HG03097 (cell line): ENCODE measurements around the gene PYURF.
"Not testable (repeated sequence)": the region's sequence is repeated elsewhere in the genome, so short reads cannot be mapped to it uniquely, and the experiment has no call there.

Experiments
- ATAC-seq: cut with Tn5 transposase; IDR thresholded peaks from one replicate; pipeline ENCODE4 v1.9.1; 2021; ENCODE audit not compliant: unreplicated experiment, low FRiP score

PYURF gene, protein sequence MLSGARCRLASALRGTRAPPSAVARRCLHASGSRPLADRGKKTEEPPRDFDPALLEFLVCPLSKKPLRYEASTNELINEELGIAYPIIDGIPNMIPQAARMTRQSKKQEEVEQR

DNA sequence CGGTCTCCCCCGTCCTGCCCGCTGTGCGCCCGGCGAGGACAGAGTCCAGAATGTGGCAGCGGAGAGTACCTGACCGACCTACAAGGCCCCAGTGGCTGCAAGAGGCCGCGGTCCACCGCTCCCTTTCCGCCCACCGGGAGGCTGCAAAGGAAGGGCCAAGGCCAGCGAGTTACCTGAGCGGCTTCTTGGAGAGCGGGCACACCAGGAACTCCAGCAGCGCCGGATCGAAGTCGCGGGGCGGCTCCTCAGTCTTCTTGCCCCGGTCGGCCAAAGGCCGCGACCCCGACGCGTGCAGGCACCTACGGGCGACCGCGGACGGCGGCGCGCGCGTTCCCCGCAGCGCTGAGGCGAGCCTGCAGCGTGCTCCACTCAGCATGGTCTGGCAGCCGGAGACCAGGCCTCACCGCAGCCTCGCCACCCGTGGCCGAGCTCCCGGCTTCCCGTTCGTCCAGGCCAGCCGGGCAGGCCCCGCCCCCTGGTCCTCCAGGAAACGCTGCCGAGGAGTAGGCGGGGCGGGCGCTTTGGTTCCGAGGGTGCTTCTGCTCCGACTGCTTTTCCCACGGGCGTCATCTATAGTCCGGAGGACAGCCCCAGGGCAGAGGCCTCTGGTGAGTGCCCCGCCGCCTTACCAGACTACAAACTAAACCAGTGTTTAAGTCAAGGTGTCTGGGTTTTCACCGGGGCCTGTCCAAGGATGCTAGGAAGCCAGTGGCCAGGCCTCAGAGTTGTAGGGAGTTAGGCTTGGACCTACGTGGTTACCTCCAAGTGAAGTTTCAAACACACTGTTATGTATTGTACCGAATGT lies at the start of gene PYURF:
TSS of gene PYURF (minus strand) at position 452 of the 805 bp plus-strand sequence. CDS start at position 376, 76 bp downstream.
- ATAC-seq: peak; percentile 87

DNA sequence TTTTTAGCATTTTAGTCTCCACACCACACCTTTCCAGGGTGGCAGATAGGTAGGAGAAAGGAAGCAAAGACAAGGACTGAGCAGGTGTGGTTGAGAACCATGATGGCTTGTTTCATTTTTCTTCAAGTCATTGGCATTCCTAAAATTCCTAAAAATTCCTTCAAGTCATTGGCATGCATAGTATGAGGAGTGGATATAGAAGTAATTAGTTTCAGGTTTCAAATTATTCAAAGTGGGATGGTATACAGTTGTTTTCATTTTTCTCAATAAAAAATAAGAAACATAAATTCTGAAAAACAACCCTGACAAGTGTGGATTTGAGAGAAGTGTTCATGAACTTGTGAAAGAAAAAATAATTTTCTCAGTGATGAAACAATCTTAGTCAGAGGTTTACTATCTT lies 46.4 kb upstream of the PYURF start:
- ATAC-seq: no peak

DNA sequence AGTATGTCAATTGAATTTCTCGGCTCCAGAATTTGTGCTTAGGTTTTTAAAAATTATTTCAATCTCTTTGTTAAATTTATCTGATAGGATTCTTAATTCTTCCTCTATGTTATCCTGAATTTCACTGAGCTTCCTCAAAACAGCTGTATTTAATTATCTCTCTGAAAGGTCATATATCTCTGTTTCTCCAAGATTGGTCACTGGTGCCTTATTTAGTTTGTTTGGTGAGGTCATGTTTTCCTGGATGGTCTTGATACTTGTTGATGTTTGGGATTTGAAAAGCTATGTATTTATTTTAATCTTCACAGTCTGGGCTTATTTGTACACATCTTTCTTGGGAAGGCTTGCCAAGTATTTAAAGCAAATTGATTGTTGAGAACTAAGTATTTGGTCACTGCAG lies 44.0 kb upstream of the PYURF start:
- no peak for ATAC-seq

DNA sequence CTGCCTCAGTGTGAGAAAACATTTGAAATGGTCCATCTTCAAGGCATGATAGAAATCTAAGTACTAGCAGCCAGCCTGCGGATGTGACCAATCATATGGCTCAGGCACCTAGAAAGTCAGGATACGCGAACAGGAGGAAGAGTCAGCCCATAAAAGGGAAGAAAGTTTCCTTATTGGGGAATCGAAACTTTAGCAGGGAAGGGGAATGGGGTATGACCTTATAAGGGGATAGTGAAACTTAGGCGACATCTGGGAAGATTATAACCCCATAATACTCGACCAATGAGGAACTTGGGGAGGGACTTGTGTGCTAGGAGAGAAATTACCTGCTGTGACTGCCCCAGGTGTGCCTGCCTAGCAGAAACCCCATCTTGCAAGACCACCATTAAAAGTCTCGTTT lies 26.2 kb upstream of the PYURF start:
- no peak for ATAC-seq

DNA sequence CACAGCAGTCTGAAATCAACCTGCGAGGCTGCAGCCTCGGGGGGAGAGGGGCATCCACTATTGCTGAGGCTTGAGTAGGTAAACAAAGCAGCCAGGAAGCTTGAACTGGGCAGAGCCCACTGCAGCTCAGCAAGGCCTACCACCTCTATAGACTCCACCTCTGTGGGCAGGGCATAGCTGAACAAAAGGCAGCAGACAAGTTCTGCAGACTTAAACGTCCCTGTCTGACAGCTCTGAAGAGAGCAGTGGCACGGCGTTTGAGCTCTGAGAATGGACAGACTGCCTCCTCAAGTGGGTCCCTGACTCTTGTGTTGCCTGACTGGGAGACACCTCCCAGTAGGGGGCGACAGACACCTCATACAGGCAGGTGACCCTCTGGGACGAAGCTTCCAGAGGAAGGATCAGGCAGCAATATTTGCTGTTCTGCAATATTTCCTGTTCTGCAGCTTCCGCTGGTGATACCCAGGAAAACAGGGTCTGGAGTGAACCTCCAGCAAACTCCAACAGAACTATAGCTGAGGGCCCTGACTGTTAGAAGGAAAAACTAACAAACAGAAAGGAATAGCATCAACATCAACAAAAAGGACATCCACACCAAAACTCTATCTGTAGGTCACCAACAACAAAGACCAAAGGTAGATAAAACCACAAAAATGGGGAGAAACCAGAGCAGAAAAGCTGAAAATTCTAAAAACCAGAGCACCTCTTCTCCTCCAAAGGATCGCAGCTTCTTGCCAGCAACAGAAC lies 15.9 kb upstream of the PYURF start:
- not testable (repeated sequence) for ATAC-seq

DNA sequence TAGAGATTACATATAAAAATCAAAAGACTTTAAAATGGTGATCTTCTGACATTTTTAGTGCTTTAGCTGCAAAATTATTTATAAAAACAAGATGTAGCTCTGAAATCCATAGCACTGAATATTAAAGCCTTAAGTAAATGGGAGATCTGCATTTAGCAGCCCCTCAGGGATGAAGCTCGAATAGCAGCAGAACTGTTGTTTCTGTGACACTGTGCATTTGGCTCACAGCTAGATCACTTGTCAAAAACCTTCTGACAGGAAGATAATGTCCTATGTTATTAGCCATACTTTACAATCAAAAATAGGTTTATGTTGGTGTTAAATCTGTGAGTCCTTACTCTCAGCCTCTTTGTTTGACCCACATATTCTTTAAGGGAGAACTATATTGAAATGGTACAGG lies 14.1 kb upstream of the PYURF start:
- no peak for ATAC-seq

DNA sequence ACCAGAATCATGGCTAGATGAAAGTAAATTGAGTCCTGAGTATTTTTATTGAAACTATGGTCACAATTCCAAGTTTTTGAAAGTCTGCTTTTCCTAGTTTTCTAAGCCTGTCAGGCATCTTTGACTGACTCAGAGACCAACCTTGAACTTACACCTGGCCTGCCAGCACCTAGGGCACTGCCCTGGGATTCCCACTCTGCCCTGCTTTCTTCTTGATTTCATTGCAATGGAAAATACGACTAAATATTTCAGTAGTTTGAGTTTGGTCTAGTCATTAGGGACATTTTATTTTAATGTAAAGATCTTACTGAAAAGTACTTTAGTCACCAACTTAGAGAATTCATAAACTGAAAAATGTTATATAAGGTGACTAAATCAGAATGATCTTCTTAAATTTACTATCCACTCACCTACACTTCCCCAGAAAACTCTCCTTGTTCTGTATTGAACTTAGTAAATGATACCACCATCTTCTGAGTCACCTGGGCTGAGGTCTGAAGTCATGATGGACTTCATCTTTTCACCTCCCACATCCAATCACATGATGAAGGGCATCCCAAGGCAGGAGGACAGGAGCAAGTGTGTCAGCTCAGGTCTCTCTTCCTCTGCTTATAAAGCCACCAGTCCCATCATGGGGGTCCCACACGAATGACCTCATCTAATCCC lies 11.6 kb upstream of the PYURF start:
- ATAC-seq: no peak

DNA sequence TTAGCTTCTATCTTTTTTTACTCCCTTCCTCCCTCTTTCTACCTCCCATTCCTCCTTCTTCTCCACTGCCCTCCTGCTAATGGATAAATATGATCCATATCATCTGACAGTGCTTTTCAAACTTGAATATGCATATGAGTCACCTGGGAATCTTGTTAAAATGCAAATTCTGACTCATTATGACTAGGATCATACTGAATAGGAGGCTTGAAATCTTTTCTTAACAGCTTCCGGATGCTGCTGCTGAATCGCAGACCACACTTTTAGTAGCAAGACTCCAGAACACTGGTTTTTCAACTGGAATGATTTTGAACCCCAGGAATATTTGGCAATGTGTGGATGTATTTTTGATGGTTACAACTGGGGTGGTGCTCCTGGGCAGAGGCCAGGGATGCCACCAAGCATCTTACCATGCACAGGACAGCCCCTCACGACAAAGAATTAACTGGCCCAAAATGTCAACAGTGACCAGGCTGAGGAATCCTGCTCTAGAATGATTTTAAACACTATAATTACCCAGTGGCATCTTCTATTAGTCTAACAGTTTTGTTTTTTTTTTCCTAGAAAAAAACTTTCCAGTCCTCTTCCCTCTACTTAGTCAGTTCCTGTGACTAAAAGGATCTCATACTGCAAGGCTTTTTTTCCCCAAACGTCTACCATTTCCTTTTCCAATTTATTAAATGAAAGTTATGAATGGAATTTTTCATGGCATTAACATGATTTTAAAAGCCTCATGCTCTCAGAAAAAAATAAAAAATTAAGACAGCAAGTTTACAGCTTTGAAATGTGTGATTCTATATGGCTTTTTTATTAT lies 10.6 kb upstream of the PYURF start:
- ATAC-seq: no peak

DNA sequence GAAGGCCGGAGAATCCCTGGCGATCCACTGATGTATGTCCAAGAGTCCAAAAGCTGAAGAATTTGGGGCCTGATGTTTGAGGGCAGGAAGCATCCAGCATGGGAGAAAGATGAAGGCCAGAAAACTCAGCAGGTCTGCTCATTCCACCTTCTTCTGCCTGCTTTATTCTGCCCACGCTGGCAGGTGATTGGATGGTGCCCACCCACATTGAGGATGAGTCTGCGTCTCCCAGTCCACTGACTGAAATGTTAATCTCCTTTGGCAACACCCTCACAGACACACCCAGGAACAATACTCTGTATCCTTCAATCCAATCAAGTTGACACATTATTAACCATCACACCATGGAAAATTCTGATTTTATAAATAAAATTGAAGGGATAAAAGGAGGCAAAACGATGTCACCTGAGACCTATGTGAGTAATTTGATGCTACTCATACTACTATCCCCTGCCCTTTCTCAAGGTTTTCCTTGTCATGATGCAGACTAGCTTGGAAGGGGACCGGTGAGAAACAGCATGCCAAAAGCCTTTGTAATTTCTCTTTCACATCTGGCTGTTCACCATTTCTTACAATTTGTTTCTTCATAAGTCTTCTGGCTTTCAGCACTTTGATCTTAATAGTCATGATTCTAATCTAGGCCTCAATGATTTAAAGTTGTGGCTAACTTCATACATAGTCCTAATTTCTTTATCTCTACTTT lies 9.7 kb upstream of the PYURF start:
- no peak for ATAC-seq

DNA sequence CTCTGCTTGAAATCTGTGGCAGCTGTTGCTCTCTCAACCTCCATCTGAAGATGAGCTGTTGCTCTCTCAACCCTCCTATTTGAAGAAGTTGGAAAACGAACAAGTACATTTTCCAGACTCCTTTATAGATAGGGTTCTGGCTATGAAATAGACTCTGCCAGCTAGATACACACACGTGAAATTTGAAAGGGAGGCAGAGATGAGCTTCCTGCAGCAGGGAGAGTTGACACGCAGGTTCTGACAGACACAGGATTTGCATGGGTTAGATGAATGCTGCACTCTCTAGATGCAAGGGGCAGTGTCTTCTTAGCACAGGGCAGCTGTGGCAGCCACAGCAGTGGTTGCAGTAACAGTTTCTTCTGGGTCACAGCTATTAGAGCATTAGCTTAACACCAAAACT lies 8.0 kb upstream of the PYURF start:
- no peak for ATAC-seq

DNA sequence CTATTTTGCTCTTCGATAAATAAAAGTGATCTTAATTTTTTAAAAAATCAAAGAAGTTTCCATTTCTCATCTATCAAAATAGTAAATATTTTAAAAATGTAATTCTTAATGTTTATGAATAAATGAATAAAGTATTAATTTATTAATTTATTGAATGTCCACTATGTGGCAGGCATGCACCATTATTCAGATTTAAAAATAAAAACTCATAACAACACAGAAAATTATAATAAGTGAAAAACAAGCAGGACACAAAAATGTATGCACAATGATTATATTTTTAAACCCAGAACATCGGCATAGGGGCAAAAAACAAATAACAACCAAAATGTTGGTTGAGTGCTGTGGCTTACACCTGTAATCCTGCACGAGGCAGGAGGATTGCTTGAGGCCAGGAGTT lies 5.3 kb upstream of the PYURF start:
- ATAC-seq: no peak

DNA sequence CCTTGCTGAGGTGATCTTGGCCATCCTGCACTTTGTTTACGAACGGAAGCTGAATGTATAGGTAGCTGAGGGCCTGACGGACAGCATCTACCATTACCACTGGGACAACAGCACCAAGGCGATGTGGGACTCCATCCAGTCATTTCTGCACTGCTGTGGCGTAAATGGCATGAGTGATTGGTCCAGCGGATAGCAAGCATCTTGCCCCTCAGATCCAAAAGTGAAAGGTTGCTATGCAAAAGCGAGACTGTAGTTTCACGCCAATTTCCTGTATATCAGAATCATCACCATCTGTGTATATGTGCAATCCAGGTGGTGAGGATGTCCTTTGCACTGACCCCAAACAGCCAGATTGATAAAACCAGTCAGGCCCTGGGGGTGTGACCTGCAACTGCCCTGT lies 4.2 kb upstream of the PYURF start:
- ATAC-seq: peak; percentile 47

DNA sequence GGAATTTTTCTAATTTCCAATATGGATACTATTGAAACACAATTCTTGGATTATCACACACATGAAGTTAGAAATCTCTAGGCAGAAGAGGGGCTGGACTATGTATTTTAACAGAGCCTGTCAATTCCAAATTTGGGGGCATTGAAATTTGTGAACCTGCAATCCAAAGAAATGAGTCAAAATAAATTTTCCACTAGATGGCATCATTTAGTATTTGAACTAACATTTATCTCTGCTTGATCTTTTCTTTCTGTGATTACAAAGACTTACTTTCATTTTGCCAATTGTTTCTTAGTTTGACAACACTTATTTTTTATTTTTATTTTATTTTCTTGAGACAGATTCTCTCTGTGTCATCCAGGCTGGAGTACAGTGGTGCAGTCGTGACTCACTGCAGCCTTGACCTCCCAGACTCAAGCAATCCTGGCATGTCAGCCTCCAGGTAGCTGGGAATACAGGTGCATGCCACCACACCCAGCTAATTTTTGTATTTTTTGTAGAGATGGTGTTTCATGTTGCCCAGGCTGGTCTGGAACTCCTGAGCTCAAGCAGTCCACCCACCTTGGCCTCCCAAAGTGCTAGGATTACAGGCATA lies 2.7 kb upstream of the PYURF start:
- ATAC-seq: no peak

DNA sequence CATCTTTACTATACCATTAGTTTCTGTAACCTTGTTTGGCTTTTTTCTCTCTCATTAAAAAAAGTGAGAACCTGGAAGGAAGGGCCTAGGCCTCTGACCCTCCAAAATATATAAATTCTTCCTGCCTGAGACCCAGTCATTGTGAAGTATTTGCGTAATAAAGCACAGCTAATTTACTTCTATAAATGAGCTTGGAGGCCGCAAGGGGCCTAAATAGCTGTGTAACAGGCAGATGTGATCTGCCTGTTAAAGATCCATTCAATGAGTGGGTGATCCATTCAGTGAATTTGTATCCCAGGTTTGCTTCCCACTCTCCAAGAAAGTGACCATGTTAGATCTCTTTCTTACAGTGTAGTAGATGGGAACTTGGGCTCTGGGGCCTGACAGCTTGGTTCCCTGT lies 595 bp upstream of the PYURF start:
- no peak for ATAC-seq

DNA sequence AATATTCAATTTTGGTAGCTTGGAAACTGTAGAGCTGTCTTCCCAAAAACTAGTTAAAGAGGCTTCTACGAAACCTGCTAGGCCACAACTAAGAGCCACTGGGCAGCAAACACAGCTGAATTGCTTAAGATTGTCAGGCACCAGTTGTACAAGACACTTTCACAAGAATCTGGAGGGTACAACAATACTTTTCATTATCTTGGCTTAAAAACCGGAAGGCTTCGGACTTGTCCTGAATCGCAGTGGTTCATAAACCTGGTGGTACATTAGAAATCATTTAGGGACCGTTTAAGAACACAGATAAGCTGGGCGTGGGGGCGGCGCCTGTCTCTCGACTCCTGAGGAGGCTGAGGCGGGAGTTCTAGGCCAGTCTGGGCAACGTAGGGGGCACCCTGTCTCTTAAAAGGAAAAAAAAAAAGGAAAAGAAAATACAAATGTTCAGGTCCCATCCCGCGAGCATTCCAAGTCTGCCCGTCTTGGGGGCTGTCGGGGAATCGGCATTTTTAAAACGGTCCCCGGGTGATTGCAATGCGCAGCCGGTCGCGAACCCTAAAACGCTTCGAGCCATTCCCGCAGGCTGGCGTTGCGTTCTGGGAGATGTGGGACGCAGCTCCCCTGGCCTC lies 763 bp downstream of the PYURF start:
- ATAC-seq: no peak

DNA sequence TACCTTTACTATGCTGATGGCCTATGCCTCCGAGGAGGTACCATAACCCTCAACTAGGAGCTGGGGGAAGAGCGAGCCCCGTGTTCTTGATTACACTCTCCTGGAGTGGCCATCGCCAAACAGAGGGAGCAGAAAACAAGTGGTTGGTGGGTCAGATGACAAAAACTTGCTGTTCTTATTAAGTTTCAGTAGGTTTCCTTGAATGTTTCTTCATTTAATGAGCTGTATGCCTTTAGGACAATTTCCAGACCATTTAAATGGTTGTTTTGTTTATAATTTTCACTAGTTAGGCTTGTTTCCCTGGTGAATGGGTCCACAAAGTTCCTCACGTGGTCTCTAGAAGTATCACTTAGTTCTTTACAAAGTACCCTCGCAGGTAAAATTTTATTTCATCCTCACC lies 4.7 kb downstream of the PYURF start:
- ATAC-seq: no peak

DNA sequence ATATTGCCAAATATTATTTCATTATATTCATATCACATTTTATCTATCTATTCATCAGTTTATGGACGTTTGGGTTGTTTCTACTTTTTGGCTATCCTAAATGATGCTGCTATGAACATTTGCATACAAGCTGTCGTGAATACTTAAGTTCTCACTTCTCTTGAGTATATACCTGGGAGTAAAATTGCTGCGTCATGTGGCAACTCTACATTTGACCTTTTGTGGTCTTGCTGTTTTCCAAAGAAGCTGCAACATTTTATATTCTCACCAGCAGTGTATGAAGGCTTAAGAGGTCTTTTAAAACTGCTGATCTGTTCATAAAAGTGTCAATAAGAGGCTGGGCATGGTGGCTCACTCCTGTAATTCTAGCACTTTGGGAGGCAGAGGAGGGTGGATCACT lies 5.8 kb downstream of the PYURF start:
- no peak for ATAC-seq

DNA sequence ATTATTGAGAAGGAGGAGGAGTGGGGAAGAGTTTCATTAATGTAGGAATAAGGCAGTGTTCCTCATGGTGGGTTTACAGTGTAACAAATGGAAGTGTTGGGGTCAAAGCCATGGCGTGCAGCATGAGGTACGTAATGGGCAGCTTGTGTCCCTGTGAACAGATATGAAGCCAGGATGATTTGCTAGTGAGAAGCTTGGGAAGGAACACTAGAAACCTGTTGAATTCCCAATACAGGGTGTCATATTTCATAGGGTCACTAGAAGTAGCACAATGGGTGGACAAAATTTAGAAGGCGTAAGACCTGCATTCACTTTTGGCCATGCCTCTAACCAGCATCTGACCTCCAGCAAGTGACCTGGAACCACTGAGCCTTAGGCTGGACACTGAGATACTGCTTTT lies 6.8 kb downstream of the PYURF start:
- ATAC-seq: no peak
